Brain pericyte (primary cell): ENCODE measurements around the gene ALPG.
"Not testable (repeated sequence)": the region's sequence is repeated elsewhere in the genome, so short reads cannot be mapped to it uniquely, and the experiment has no call there.

Experiments
- DNase-seq: peaks from one replicate; pipeline ENCODE4 v3.0.0-alpha.2; 2012; ENCODE audit warnings: low read depth, low spot score

ALPG gene

GRCh38 chr2:232419245-232420072 lies 12.8 kb downstream of the ALPG start:
- DNase-seq: no peak

DNA sequence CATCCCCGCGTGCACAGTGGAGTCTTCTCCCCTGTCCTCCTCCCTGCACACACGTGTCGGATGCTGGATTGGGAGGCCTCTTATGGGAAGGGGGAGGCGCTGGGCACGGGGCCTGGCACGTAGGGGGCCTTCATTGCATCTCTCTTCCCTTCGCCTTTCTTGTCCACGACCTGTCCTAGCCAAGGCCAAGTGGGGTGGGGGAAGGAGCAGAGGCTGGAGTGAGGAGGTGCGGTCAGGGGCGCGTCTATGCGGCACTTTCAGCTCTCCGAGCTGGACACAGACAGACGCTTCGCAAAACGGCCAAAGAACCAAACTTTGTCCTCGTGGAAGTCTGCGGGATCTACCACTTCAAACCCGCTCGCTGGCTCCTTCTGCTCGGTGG lies 13.4 kb downstream of the ALPG start:
- DNase-seq: no peak

DNA sequence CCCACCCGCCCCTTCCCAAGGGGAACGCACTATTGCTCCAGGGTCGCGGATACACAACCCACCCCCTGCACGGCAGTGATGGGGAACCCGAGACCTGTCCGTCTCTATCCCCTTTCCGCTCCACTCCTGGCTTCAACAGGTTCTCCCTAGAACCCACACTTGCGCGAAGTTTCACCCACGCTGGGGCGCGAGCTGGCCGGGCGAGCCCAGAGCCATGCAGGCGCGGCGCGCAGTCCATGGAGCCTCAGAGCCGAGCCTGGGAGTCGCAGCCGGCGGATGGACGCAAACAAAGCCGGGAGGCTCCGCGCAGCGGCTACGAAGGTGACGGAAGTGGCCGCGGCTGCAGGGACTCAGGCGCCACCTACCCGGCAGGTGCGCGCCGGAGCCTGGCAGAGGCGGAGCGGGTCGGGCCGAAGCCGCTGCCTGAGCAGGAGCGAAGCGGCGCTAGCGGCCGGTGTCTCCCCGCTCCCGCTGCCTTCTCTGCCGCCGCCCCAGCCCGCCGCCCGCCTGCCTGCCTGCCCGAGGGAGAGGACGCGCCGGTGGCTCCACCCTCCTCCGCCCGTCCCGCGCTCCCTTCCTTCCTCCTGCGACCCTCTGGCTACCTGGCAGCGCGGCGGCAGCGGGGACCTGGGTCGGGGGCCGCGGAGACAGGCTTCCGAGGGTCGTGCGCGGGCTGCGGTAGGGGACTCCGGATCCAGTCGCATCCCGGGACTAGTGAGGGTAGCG lies 14.0 kb downstream of the ALPG start:
- DNase-seq: no peak

- no peak for DNase-seq
These were observed 14.6 kb downstream of the ALPG start for GRCh38 chr2:232421189-232421785.

DNA sequence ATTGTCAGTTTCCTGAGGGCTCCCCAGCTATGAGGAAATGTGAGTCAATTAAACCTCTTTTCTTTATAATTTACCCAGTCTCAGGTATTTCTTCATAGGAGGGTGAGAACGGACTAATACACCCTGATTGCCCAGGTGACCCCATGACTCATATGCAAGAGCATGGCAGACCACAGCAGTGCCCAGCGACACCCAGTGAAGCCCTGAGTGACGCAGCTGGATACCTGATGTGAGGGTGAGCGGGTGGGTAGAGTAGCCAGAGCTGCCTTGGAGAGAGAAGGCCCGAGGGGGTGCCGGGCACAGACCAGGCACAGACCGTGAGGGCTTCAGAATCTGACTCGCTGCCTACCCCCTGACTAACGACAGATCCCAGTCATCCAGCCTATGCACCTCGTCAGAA lies 15.4 kb downstream of the ALPG start:
- DNase-seq: no peak

DNA sequence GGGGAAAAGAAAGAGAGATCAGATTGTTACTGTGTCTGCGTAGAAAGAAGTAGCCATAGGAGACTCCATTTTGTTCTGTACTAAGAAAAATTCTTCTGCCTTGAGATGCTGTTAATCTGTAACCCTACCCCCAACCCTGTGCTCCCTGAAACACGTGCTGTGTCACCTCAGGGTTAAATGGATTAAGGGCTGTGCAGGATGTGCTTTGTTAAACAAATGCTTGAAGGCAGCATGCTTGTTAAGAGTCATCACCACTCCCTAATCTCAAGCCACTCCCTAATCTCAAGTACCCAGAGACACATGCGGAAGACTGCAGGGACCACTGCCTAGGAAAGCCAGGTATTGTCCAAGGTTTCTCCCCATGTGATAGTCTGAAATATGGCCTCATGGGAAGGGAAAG lies 16.4 kb downstream of the ALPG start:
- DNase-seq: not testable (repeated sequence)

DNA sequence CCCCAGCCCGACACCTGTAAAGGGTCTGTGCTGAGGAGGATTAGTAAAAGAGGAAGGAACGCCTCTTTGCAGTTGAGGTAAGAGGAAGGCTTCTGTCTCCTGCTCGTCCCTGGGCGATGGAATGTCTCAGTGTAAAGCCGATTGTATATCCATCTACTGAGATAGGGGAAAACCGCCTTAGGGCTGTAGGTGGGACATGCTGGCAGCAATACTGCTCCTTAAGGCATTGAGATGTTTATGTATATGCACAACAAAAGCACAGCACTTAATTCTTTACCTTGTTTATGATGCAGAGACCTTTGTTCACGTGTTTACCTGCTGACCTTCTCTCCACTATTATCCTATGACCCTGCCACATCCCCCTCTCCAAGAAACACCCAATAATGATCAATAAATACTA lies 16.8 kb downstream of the ALPG start:
- not testable (repeated sequence) for DNase-seq

DNA sequence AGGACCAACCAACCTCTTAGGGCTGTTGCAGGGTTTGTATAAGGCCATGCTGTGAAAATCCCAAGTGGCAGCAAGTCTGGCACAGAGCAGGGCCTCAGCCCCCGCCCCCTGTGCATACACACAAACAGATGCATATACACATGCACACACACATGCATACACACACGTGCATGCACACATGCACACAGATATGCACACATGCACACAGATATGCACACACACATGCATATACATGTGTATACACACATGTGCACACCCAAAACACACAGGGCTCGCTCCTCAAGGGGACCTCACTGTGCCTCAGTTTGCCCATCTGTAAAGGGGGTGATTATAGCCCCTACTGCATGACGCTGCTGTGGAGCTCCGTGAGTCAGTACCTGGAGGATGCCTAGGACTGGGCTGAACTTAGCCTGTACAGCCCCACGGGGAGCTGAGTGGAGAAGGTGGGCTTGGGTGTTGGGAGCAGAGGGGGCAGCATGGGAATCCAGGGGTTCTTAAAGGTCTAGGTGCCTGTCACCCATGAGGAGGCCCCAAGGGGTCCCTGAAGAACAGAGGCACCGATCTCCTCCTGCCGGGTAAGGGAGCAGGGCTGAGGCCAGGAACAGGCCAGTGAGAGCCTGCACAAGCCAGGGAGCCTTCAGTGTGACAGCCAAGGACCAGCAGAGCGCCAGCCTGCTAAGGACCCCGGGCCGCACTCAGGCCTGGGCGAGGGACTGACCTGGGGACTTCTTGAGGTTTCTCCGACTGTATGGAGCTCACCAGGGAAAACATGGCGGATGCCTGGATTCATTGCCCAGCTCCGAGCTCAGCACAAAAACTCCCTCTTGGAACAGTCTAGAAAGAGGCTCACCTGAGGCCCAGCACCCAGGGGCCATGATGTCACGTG lies 25.3 kb downstream of the ALPG start:
- DNase-seq: no peak

DNA sequence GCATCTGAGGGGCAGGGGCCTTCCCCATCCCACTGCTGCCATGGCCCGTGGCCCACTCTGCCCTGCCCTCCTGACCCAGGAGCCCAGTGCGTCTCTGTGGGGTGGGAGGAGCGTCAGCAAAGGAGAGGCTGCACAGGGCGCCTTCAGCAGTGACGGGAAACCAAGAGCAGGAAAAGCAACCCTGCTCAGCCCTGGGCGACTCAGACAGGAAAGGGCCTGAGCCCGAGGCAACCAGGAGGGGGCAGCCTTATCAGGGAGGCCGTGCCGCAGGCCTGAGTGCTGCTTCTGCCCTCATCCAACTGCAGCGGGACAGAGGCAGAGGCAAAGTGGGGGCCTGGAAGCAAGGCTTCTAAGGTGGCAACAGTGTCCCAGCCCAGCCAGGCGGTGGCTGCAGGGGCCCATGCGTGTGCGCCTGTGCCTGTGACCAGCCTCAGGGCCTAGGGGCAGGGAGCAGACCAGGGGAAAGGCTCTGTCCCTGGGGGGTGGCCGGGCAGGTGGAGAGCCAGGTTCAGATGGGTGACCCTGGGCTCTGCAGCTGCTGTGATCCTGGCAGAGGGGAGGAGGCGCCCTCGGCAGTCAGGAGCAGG lies 26.0 kb downstream of the ALPG start:
- no peak for DNase-seq

DNA sequence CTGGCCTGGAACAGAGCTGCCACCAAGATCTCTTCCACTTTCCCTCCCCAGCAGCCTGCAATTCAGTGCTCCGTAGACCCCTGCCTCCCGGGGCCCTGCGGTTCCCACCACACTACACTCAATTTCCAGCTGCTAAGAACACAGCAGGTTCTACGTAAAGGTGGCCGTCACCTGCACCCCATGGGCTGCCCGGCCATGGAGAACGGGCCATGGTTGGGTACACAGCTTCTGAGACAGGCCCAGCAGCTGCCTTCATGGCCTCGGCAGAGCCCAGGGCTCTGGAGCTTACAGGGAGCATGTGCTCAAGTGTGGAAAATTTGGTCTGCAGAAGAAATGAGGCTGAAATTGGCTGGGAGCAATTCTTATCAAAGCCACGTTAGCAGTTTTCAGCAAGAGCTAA lies 27.0 kb downstream of the ALPG start:
- DNase-seq: not testable (repeated sequence)

DNA sequence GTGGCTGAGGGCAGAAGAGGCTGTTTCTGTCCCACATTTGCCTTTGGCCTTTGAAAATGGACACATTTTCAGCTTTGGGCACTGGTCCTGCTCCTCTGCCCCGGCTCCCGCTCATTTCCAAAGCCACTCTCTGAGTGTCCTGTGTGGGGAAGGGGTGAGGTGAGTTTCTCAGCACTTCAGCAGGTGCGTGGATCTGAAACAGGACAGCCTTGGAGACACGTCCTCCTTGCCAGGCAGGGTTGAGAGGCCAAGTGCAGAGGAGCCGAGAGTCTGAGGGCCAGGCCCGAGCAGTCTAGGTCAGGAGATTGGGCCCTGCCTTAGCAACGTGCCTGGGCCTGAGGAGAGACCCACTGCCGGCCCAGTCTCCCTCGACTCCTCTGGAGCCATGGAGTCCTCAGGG lies 27.4 kb downstream of the ALPG start:
- DNase-seq: no peak

- DNase-seq: no peak
These were observed 28.1 kb downstream of the ALPG start for GRCh38 chr2:232434563-232435374.

- no peak for DNase-seq
These were observed 28.7 kb downstream of the ALPG start for GRCh38 chr2:232435375-232435648.

DNA sequence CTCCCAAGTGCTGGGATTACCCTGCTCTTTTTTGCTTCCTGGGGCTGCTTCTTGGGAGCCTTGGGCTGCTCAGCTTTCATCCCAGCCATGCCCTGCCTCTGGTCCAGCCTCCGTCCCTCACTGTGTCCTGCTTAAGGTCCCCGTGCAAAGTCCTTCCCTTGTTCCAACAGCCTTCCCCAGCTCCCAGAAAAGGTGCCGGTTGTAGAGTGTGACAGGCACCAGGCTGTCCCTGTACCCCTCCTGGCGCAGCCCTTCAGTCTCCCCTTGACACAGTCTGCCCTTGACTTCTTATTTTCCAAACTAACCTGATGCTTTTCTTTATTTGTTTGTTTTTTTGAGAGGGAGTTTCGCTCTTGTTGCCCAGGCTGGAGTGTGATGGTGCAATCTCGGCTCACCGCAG lies 29.2 kb downstream of the ALPG start:
- no peak for DNase-seq

DNA sequence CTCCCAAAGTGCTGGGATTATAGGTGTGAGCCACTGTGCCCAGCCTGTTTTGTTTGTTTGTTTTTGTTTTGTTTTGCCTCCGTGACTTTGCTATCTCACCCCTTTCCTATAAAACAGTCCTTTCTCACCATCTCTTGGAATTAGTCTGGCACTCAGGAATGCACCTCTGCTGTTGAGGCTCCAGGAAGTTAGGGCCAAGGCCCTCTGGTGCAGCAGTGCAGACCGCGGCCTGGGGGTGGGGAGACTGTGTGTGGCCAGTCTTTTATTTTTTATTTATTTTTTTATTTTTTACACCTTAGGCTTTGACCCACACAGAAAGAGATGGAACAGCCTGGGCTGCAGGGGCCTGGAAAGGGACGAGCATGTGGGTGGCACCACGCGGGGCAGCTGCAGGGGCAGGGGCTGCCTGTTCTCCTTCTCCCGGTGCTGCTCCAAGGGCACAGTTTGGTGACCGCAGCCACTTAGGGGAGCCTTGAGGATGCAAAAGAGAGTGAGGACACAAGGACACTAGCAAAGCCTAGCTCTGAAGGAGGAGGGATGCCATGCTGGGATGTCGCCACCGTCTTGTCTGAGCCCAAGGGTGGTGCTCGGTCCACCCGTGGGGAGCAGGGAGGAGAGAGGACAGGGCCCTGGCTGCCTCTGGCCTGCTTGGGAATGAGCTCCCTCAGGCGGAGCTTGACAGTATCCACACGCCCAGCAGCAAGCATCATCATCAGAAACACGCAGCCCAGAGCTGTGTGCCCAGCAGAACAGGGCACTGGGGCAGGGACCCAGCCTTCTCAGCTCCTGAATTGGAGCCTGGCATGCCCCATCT lies 29.9 kb downstream of the ALPG start:
- DNase-seq: no peak

DNA sequence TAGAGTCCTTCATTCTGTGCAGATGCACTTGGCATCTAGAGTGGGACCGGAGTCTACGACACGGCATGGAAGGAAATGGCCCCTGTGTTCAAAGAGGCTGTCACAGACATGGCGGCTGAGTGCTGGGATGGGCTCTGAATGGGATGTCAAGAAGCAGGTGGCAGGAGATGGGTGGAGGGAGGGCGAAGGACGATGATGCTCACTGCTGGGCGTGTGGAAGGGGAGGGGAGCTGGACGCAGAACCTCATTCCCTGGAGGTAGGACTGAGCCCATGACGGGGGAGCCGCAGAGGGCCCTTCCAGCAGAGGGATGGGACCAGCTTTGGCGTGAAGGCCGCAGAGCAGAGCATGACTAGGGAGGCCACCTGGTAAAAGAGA lies 30.5 kb downstream of the ALPG start:
- DNase-seq: no peak

DNA sequence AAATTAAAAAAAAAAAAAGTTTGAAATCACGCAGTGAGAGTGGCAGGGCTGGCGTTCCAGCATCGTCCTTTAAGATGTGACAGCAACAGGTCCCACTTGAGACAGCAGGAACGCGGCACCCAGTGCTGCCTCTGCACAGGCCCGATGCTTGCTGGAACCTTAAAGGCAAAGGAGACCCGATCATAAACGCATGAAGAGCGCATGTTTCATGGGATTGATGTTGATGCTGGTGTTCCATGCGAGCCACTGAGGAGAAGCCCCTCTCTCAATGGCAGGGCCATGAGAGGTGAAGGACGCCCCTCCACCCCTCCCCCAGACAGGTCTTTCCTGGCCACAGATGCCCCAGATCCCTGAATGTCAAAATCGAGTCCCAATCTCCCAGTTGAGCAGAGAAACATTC lies 31.4 kb downstream of the ALPG start:
- DNase-seq: no peak

- DNase-seq: no peak
These were observed 32.5 kb downstream of the ALPG start for GRCh38 chr2:232438951-232439757.

GRCh38 chr2:232439758-232440135 lies 33.1 kb downstream of the ALPG start:
- DNase-seq: no peak
